Activated CD4-positive, alpha-beta T cell treated with anti-CD3 and anti-CD28 coated beads for 24 hours (primary cell): ENCODE results near the gene CABLES2.
"Not testable (repeated sequence)": the region's sequence is repeated elsewhere in the genome, so short reads cannot be mapped to it uniquely, and the experiment has no call there.

ENCODE experiments used
- DNase-seq, 2 donors: peaks; one replicate each; pipeline ENCODE4 v3.0.0-alpha.2; 2020; ENCODE audit warnings: low read depth in 2 of 2

CABLES2 gene

GRCh38 chr20:62433658-62434497 is 26.8 kb upstream of the CABLES2 start:
- DNase-seq, result no peak

GRCh38 chr20:62430866-62431447 is 23.9 kb upstream of the CABLES2 start:
- DNase-seq, result no peak

- no peak for DNase-seq
These were observed 23.3 kb upstream of the CABLES2 start for GRCh38 chr20:62430311-62430853.

GRCh38 chr20:62429455-62430310 is 22.6 kb upstream of the CABLES2 start:
- no peak for DNase-seq

- no peak for DNase-seq
These were observed 21.6 kb upstream of the CABLES2 start for GRCh38 chr20:62428396-62429295.

GRCh38 chr20:62428002-62428372 is 20.9 kb upstream of the CABLES2 start:
- DNase-seq, result no peak

- no peak for DNase-seq
These were observed 20.3 kb upstream of the CABLES2 start, which contains the start of gene RBBP8NL for GRCh38 chr20:62427172-62428001. Gene RBBP8NL, minus strand, starts transcription at chr20:62427539. Its CDS starts 7,892 bp downstream, at chr20:62419647.

GRCh38 chr20:62426699-62427131 is 19.6 kb upstream of the CABLES2 start:
- no peak for DNase-seq

GRCh38 chr20:62426059-62426348 is 18.9 kb upstream of the CABLES2 start:
- not testable (repeated sequence) for DNase-seq

- no peak for DNase-seq
These were observed 18.4 kb upstream of the CABLES2 start for GRCh38 chr20:62425281-62426058.

- DNase-seq, result no peak
These were observed 17.4 kb upstream of the CABLES2 start for GRCh38 chr20:62424249-62425107.

- DNase-seq, result no peak
These were observed 16.2 kb upstream of the CABLES2 start for GRCh38 chr20:62423326-62423706.

GRCh38 chr20:62422636-62423325 is 15.7 kb upstream of the CABLES2 start:
- no peak for DNase-seq

GRCh38 chr20:62421716-62421990 is 14.6 kb upstream of the CABLES2 start:
- DNase-seq, result no peak

GRCh38 chr20:62420846-62421715 is 14.0 kb upstream of the CABLES2 start:
- no peak for DNase-seq

GRCh38 chr20:62419759-62420158 is 12.7 kb upstream of the CABLES2 start:
- no peak for DNase-seq
